Stimulated activated memory B cell treated with anti-CD40 and anti-IgM and Interleukin-4, amounts not matched to agents 10 μg/mL and 1 μg/mL and 100 μg/mL, for 72 hours (primary cell): Measurements from ENCODE around the gene RFTN1.

ENCODE experiments used
- ATAC-seq: fragments of 150-1000 bp; cut with Tn5 transposase; 2 replicates; pipeline ENCODE4 v1.10.0; 2021
- H3K27ac Mint-ChIP-seq: one replicate; pipeline ENCODE4 v1.8.0; 2022; ENCODE audit warnings: mild to moderate bottlenecking, mixed read lengths
- H3K27me3 Mint-ChIP-seq: one replicate; pipeline ENCODE4 v1.8.0; 2022; ENCODE audit warnings: mixed read lengths
- H3K36me3 Mint-ChIP-seq: one replicate; pipeline ENCODE4 v1.8.0; 2022; ENCODE audit warnings: mixed read lengths
- H3K4me1 Mint-ChIP-seq: one replicate; pipeline ENCODE4 v1.8.0; 2022; ENCODE audit warnings: mixed read lengths
- H3K4me3 Mint-ChIP-seq: one replicate; pipeline ENCODE4 v1.8.0; 2022; ENCODE audit warnings: mild to moderate bottlenecking, moderate library complexity, mixed read lengths
- H3K9me3 Mint-ChIP-seq: one replicate; pipeline ENCODE4 v1.8.0; 2022; ENCODE audit warnings: mixed read lengths

RFTN1 gene

GRCh38 chr3:16289144-16289889 is 224.2 kb downstream of the RFTN1 start:
- H3K9me3 Mint-ChIP-seq, result no peaks in the 10 kb centered on the region
- peaks cover 23% of the 10 kb centered on the region for H3K4me1 Mint-ChIP-seq
- H3K27me3 Mint-ChIP-seq, result no peaks in the 10 kb centered on the region
- H3K27ac Mint-ChIP-seq, result no peak overlapping the region
- no peak for ATAC-seq
- H3K4me3 Mint-ChIP-seq, result no peak overlapping the region
- peaks cover 33% of the 10 kb centered on the region for H3K36me3 Mint-ChIP-seq

- no peak overlapping the region for H3K4me3 Mint-ChIP-seq
Observed at GRCh38 chr3:16288664-16289063, 224.8 kb downstream of the RFTN1 start.

GRCh38 chr3:16286751-16287543 is 226.6 kb downstream of the RFTN1 start:
- Mint-ChIP-seq H3K36me3 (peaks cover 33% of the 10 kb centered on the region), H3K27ac (no peak overlapping the region), H3K9me3 (no peaks in the 10 kb centered on the region), H3K4me1 (peaks cover 23% of the 10 kb centered on the region), H3K4me3 (no peak overlapping the region), H3K27me3 (no peaks in the 10 kb centered on the region)
- no peak for ATAC-seq

More at GRCh38 chr3:16288664-16289063, 224.8 kb downstream of the RFTN1 start:
- no peak overlapping the region for H3K27ac Mint-ChIP-seq
- no peak for ATAC-seq
- no peaks in the 10 kb centered on the region for H3K27me3 Mint-ChIP-seq
- H3K9me3 Mint-ChIP-seq, result no peaks in the 10 kb centered on the region
- H3K36me3 Mint-ChIP-seq, result peaks cover 30% of the 10 kb centered on the region
- peaks cover 23% of the 10 kb centered on the region for H3K4me1 Mint-ChIP-seq

DNA sequence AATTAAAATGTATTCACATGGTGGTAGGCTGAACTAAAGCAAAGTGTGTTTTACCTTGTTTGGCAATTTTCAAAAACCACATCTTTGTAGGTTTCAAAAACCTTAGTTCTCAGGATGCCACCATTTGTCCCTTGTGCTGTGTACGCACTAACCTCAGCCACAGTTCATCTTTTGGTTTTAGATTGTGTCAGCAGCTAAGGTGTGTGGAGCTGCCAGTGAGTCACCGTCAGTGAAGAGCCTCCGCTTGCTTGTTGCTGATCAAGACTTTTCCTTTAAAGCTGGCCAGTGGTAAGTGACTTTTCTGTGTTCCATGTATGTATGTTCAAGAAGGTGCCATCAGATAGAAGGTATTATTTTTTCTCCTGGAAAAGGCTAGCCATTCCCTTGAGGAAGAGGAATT is 227.3 kb downstream of the RFTN1 start:
- no peak overlapping the region for H3K4me3 Mint-ChIP-seq
- ATAC-seq, result no peak
- no peaks in the 10 kb centered on the region for H3K9me3 Mint-ChIP-seq

GRCh38 chr3:16284633-16285032 is 228.9 kb downstream of the RFTN1 start:
- Mint-ChIP-seq H3K4me1 (peaks cover 8% of the 10 kb centered on the region), H3K36me3 (peaks cover 33% of the 10 kb centered on the region), H3K4me3 (no peak overlapping the region), H3K27me3 (no peaks in the 10 kb centered on the region), H3K9me3 (no peaks in the 10 kb centered on the region), H3K27ac (no peak overlapping the region)
- ATAC-seq, result no peak

More for the DNA sequence above, 227.3 kb downstream of the RFTN1 start:
- peaks cover 19% of the 10 kb centered on the region for H3K4me1 Mint-ChIP-seq
- no peak overlapping the region for H3K27ac Mint-ChIP-seq
- no peaks in the 10 kb centered on the region for H3K27me3 Mint-ChIP-seq
- H3K36me3 Mint-ChIP-seq, result peaks cover 33% of the 10 kb centered on the region

DNA sequence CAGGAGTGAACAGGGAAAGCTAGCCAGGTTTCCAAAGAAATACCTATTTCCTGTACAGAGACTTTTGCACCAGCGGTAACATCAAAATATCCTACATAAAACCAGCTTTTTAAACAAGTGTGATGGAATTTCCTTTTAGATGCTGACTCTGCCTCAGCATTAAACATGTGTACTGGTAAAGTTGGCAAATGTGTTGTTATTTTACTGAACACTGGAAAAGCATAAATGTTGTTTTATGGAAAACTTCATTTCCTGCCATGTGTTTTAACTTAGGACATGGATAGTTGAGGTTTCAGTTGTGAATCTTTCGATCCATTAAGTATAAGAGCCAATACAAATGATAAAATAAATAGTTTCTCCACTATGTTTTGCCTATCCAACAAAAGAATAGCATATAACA is 232.8 kb downstream of the RFTN1 start:
- Mint-ChIP-seq H3K9me3 (no peaks in the 10 kb centered on the region), H3K36me3 (peaks cover 33% of the 10 kb centered on the region), H3K4me1 (no peaks in the 10 kb centered on the region), H3K27ac (no peak overlapping the region), H3K27me3 (no peaks in the 10 kb centered on the region), H3K4me3 (no peak overlapping the region)
- ATAC-seq, result no peak

GRCh38 chr3:16279010-16279801 is 234.3 kb downstream of the RFTN1 start:
- no peak overlapping the region for H3K4me3 Mint-ChIP-seq
- H3K27me3 Mint-ChIP-seq, result no peaks in the 10 kb centered on the region
- peaks cover 25% of the 10 kb centered on the region for H3K36me3 Mint-ChIP-seq
- ATAC-seq, result no peak
- no peaks in the 10 kb centered on the region for H3K9me3 Mint-ChIP-seq
- no peak overlapping the region for H3K27ac Mint-ChIP-seq
- no peaks in the 10 kb centered on the region for H3K4me1 Mint-ChIP-seq

DNA sequence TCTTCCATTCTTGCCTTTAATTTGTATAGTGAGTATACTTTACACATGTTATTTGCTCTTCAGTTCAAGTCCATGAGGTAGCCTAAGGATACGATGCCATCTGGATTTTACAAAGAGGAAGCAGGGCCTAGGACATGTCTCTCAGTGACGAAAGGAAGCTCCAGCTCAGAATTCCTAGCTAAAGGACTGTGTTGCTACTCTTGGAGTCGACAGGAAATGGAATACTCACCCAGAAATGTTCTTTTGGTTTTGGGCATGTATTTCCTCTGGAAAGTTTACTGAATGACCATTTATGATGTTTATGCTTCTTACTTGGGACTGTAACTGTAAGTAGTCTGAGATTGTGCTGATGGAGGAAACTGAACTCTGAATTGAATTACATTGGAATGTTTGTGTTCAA is 236.0 kb downstream of the RFTN1 start:
- peaks cover 13% of the 10 kb centered on the region for H3K36me3 Mint-ChIP-seq
- H3K4me1 Mint-ChIP-seq, result no peaks in the 10 kb centered on the region
- H3K27me3 Mint-ChIP-seq, result no peaks in the 10 kb centered on the region
- H3K9me3 Mint-ChIP-seq, result no peaks in the 10 kb centered on the region
- no peak overlapping the region for H3K27ac Mint-ChIP-seq
- no peak overlapping the region for H3K4me3 Mint-ChIP-seq
- no peak for ATAC-seq

- H3K9me3 Mint-ChIP-seq, result no peaks in the 10 kb centered on the region
- H3K27me3 Mint-ChIP-seq, result no peaks in the 10 kb centered on the region
- H3K4me1 Mint-ChIP-seq, result no peaks in the 10 kb centered on the region
- H3K36me3 Mint-ChIP-seq, result peaks cover 15% of the 10 kb centered on the region
- no peak for ATAC-seq
- no peak overlapping the region for H3K4me3 Mint-ChIP-seq
- H3K27ac Mint-ChIP-seq, result no peak overlapping the region
Observed at GRCh38 chr3:16273867-16274266, 239.6 kb downstream of the RFTN1 start.

DNA sequence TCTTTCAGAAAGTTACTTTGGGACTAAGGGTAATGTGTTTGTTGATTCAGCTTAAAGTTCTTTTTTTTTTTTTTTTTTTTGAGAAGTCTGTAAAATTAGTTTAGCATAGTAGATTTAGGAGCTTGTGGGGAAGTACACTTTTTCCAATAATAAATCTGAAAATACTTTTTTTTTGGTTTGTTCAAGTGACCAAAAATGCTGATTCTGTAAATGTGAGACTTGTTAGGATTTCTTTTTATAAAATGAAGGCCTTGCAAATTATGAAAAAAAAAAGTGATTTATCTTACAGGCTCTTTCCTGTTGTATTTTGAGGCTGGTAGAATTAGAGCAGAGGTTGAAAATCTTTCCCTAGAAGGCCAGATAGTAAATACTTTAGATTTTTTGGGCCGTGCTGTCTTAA is 240.9 kb downstream of the RFTN1 start:
- H3K4me3 Mint-ChIP-seq, result no peak overlapping the region

DNA sequence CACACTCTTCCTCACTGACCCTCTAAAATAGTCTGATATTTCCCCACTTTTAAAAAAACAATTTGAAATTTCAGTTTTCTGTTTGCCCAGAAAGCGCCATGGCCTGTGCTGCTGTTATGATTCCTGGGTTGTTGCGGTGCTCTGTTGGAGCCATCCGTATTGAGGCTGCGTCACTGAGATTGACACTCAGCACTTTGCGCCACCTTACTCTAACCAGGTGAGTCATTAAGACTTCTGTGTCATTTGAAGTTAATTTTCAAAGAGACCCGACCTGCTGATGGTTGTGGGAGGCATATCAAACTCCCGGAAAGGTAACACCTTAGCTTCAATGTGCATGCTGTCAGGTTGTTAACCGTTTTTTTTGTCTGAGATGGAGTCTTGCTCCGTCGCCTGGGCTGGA is 242.6 kb downstream of the RFTN1 start:
- Mint-ChIP-seq H3K9me3 (no peaks in the 10 kb centered on the region), H3K27ac (no peak overlapping the region), H3K36me3 (peaks cover 8% of the 10 kb centered on the region), H3K4me1 (peaks cover 15% of the 10 kb centered on the region), H3K4me3 (no peak overlapping the region), H3K27me3 (no peaks in the 10 kb centered on the region)
- no peak for ATAC-seq

More for the DNA sequence above, 240.9 kb downstream of the RFTN1 start:
- no peak overlapping the region for H3K27ac Mint-ChIP-seq
- no peaks in the 10 kb centered on the region for H3K9me3 Mint-ChIP-seq
- no peaks in the 10 kb centered on the region for H3K27me3 Mint-ChIP-seq
- no peak for ATAC-seq
- peaks cover 14% of the 10 kb centered on the region for H3K36me3 Mint-ChIP-seq
- H3K4me1 Mint-ChIP-seq, result peaks cover under 1% of the 10 kb centered on the region

DNA sequence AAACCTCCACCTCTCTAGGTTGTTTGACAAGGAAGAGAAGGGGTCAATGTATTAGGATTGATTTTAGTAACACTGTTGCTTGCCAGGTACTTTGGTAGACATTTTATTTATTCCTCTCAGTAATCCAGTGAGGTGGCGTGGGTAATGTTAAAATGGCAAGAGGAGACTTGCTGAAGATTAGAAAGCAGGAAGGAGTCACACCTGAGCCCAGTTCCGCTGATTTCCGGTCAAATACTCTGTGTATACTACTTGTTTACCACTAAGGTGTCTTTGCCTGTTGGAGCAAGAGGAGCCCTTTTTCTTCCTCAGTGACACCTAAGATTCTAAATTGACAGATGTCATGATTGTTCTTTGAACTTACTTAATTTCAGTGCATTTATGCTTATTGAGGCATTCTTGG is 246.8 kb downstream of the RFTN1 start:
- no peaks in the 10 kb centered on the region for H3K27me3 Mint-ChIP-seq
- ATAC-seq, result no peak
- no peak overlapping the region for H3K4me3 Mint-ChIP-seq
- peak overlapping the region; percentile 56 for H3K27ac Mint-ChIP-seq
- peaks cover 24% of the 10 kb centered on the region for H3K4me1 Mint-ChIP-seq
- peaks cover 3% of the 10 kb centered on the region for H3K36me3 Mint-ChIP-seq
- H3K9me3 Mint-ChIP-seq, result no peaks in the 10 kb centered on the region
